ENCODE measurements around the gene SBF2. TPM values are rescaled to one million over a fixed set of nuclear protein-coding genes. Genes with fewer than 3 reads are reported as not detected.

The SBF2 gene
- total RNA-seq, 1 experiment from 2014 or later = 30.2 TPM

DNA sequence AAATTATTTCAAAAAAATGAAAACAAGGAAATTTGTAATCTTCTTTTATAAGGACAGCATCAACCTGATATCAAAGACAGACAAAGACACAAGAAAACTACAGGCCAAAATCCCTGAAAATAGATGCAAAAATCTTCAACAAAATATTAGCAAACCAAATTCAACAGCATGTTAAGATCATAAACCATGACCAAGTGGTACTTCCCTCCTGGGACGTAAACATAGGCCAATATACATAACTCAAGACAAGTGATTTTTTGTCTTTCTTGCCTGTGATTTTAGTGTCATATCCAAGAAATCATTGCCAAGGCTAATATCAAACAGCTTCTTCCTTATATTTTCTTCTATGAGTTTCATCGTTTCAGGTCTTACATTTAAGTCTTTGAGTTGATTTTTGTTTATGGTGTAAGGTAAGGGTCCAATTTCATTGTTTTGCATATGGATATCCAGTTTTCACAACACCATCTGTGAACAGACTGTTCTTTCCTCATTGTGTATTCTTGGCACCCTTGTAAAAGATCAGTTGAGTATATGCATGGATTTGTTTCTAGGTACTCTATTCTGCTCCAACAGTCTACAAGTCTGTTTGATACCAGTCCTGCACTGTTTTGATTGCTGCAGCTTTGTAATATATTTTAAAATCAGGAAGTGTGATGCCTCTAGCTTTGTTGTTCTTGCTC lies 50.0 kb downstream of the SBF2 start:
- Histone ChIP-seq H3K23ac (ENCODE audit: insufficient read length, low read depth, low read length) (no peak overlapping the region), H2BK15ac (ENCODE audit: low read depth, low read length) (no peak overlapping the region), H4K5ac (ENCODE audit: insufficient read length, low read depth, low read length) (no peak overlapping the region), H2BK20ac (ENCODE audit: low read depth, low read length, poor library complexity, severe bottlenecking) (no peak overlapping the region), H4K20me1 (ENCODE audit: control insufficient read depth, insufficient read depth, insufficient read length) (no peaks in the 10 kb centered on the region), H3K23me2 (ENCODE audit: insufficient read length, low read depth, low read length, poor library complexity, severe bottlenecking) (no peaks in the 10 kb centered on the region), H3K18ac (ENCODE audit: insufficient read length, low read depth, low read length) (no peak overlapping the region), H2BK12ac (ENCODE audit: insufficient read length, low read depth, low read length) (no peak overlapping the region), H3K9ac (ENCODE audit: extremely low read depth, insufficient read length, low read length) (no peak overlapping the region), H3K79me1 (ENCODE audit: insufficient read depth, low read depth, low read length, poor library complexity, severe bottlenecking) (no peaks in the 10 kb centered on the region), H3K4me1 (ENCODE audit: insufficient read depth, low read length) (no peaks in the 10 kb centered on the region), H2BK120ac (ENCODE audit: low read depth, low read length, poor library complexity, severe bottlenecking) (no peak overlapping the region), H3K14ac (ENCODE audit: insufficient read depth, low read length) (no peak overlapping the region), H3T11ph (ENCODE audit: low read length) (no peak overlapping the region), H3K9me3 (ENCODE audit: control insufficient read depth, low read depth, low read length) (no peaks in the 10 kb centered on the region), H2AFZ (ENCODE audit: low read length) (no peak overlapping the region), H4K8ac (replicated peaks; ENCODE audit: insufficient read length, low read depth, low read length) (no peak overlapping the region), H2AK5ac (ENCODE audit: insufficient read length, low read length) (no peak overlapping the region), H3K56ac (ENCODE audit: insufficient read length, low read depth, low read length) (no peak overlapping the region), H3K4me2 (ENCODE audit: insufficient read depth, insufficient read length, low read length) (no peak overlapping the region), H3K27me3 (ENCODE audit: insufficient read depth, low read length) (no peaks in the 10 kb centered on the region), H4K91ac (ENCODE audit: insufficient read length, low read depth, low read length) (no peak overlapping the region), H2BK5ac (ENCODE audit: insufficient read length, low read length) (no peak overlapping the region), H3K79me2 (ENCODE audit: insufficient read depth, low read length) (no peaks in the 10 kb centered on the region; the same call in 1 of the 2 replicates), H3K4ac (ENCODE audit: low read depth, low read length) (no peak overlapping the region), H3K27ac (ENCODE audit: insufficient read length, low read depth, low read length) (no peak overlapping the region)
- no peak for DNase-seq
- H3K36me3 Mint-ChIP-seq (ENCODE audit: insufficient read depth in 1 of 3, low read depth in 3 of 3) = peaks cover 10 to 24% (median 13%) of the 10 kb centered on the region in 3 experiments
- no peak overlapping the region for H3K4me3 Mint-ChIP-seq
- H3K9me3 Mint-ChIP-seq = peaks cover 12 to 13% of the 10 kb centered on the region in 2 experiments
- 0 out of 4 replicates have a peak, but pooled peaks cover 0 to 2% of the 10 kb centered on the region in 2 experiments for H3K4me1 Mint-ChIP-seq
- H3K27ac Mint-ChIP-seq = no peak overlapping the region; a peak in 1 of 7 replicates
- no CpG with 5 or more reads among the region's 2 CpGs for WGBS (ENCODE audit: extremely low coverage, insufficient read length, low lambda C conversion rate)
- no peaks in the 10 kb centered on the region for H3K27me3 Mint-ChIP-seq (ENCODE audit: low read depth)
- TF ChIP-seq, protein P1, sequence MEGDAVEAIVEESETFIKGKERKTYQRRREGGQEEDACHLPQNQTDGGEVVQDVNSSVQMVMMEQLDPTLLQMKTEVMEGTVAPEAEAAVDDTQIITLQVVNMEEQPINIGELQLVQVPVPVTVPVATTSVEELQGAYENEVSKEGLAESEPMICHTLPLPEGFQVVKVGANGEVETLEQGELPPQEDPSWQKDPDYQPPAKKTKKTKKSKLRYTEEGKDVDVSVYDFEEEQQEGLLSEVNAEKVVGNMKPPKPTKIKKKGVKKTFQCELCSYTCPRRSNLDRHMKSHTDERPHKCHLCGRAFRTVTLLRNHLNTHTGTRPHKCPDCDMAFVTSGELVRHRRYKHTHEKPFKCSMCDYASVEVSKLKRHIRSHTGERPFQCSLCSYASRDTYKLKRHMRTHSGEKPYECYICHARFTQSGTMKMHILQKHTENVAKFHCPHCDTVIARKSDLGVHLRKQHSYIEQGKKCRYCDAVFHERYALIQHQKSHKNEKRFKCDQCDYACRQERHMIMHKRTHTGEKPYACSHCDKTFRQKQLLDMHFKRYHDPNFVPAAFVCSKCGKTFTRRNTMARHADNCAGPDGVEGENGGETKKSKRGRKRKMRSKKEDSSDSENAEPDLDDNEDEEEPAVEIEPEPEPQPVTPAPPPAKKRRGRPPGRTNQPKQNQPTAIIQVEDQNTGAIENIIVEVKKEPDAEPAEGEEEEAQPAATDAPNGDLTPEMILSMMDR (conservative IDR thresholded peaks at IDR 0.05) = no peak

All from H9 (cell line).